AG04450 (cell line): Measurements from ENCODE around the gene DTX4. TPM values are rescaled to one million over a fixed set of nuclear protein-coding genes. Genes with fewer than 3 reads are reported as not detected.

Experiments
- CTCF ChIA-PET: fragments of 300-600, 350-600 bp; formaldehyde crosslinking; extraction: SDS; loops from one replicate; lab custom pipeline; 2022; ENCODE audit warnings: antibody characterized with exemption, inconsistent platforms; lab: Charles Lee
- POLR2A ChIA-PET: fragments of 350-600 bp; formaldehyde crosslinking; extraction: SDS; loops from one replicate; lab custom pipeline; 2021; ENCODE audit warnings: antibody characterized with exemption, inconsistent platforms; lab: Yijun Ruan, JAX
- DNase-seq: peaks from one replicate; pipeline ENCODE4 v3.0.0-alpha.2; 2011; ENCODE audit warnings: low read depth, low spot score
- H3K27ac ChIP-seq: one replicate; pipeline ENCODE4 v1.5.1; 2012; ENCODE audit warnings: low read depth, low read length, control low read depth
- H3K27me3 ChIP-seq: one replicate; pipeline ENCODE4 v1.6.0; 2012; ENCODE audit warnings: low read length; ENCODE audit not compliant: control insufficient read depth, insufficient read depth
- H3K4me3 ChIP-seq: 2 replicates; pipeline ENCODE4 v1.5.1; 2011; ENCODE audit warnings: mild to moderate bottlenecking, low read depth, low read length, control low read depth
- H3K9me3 ChIP-seq: 2 replicates; pipeline ENCODE4 v1.5.1; 2012; ENCODE audit warnings: low read length; ENCODE audit not compliant: control insufficient read depth, insufficient read depth
- CTCF ChIP-seq: IDR thresholded peaks from 2 replicates; pipeline ENCODE4 v1.5.1; 2011; ENCODE audit warnings: low read depth, low read length, control low read depth, inconsistent platforms
- polyA plus RNA-seq: library from polyadenylated mRNA; depleted of rRNA; stranded (reverse); fragments of >200 nt; gene quantifications from 2 replicates; pipeline ENCODE4 v1.2.3, GENCODE V29; 2011

The DTX4 gene
- polyA plus RNA-seq, 1 experiment = 1.4 TPM

- H3K9me3 ChIP-seq = no peaks in the 10 kb centered on the region
- no peak for TF ChIP-seq CTCF
- ChIA-PET CTCF (interaction anchor here (0.7 to 10.5 kb wide), 10 partner anchors 8 to 102 kb away, joined by 3 to 123 read pairs (median 7); partner anchors contain the start of gene DTX4), POLR2A (interaction anchor here (0.6 to 1.5 kb wide), 3 partner anchors 11 to 26 kb away, joined by 3 to 5 read pairs (median 3); partner anchors contain the start of gene DTX4)
- H3K4me3 ChIP-seq = no peak overlapping the region
- no peaks in the 10 kb centered on the region for H3K27me3 ChIP-seq
- no peak for DNase-seq
- H3K27ac ChIP-seq = no peak overlapping the region
These were observed 26.1 kb downstream of the DTX4 start for GRCh38 chr11:59197991-59198390.

- H3K4me3 ChIP-seq = no peak overlapping the region
These were observed 26.8 kb downstream of the DTX4 start for GRCh38 chr11:59198726-59199125.

DNA sequence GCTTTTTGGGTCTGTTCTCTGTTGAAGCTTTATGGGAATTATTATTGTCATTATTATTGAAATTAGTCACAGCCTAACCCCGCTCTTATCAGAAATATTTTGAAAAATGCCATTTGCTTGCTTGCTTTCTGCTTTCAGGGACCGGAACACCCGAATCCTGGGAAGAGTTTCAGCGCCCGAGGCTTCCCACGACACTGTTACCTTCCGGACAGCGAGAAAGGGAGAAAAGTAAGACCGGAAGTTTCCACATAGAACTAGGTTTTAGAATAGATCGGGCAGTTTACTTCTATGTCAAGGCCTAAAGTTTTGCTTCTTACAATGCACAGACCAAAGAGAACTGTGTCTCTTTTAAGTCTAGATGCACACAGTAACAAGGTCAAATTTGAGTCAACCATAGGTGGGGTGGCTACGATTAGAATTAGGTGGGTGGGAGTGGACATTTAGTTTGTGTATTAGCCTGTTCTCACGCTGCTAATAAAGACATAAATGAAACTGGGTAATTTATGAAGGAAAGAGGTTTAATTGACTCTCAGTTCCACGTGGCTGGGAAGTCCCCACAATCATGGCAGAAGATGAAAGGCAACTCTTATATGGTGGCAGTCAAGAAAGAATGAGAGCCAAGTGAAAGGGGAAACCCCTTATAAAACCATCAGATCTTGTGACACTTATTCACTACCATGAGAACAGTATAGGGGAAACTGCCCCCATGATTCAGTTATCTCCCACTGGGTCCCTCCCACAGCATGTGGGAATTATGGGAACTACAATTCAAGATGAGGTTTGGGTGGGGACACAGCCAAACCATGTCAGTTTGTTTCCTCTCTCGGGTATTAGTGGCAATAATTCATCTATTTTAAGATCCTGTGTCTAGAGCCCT is 27.9 kb downstream of the DTX4 start:
- ChIA-PET CTCF (interaction anchor here (2.1 to 10.5 kb wide), 4 partner anchors 7 to 29 kb away, joined by 9 to 123 read pairs (median 20); partner anchors contain the start of gene DTX4), POLR2A (no interaction called here)
- H3K27me3 ChIP-seq = no peaks in the 10 kb centered on the region
- no peak overlapping the region for H3K4me3 ChIP-seq
- no peak overlapping the region for H3K27ac ChIP-seq
- DNase-seq = no peak
- H3K9me3 ChIP-seq = no peaks in the 10 kb centered on the region
- TF ChIP-seq CTCF = no peak

More at GRCh38 chr11:59198726-59199125, 26.8 kb downstream of the DTX4 start:
- no peak for DNase-seq
- TF ChIP-seq CTCF = no peak
- POLR2A ChIA-PET = interaction anchor here (1.1 to 1.5 kb wide), 2 partner anchors 12 to 27 kb away, joined by 3 to 5 read pairs; partner anchors contain the start of gene DTX4
- Histone ChIP-seq H3K27ac (no peak overlapping the region), H3K9me3 (no peaks in the 10 kb centered on the region), H3K27me3 (no peaks in the 10 kb centered on the region)
- CTCF ChIA-PET = interaction anchor here (0.7 to 10.5 kb wide), 9 partner anchors 8 to 103 kb away, joined by 3 to 123 read pairs (median 9); partner anchors contain the start of gene DTX4

- CTCF ChIA-PET = interaction anchor here (2.2 to 10.5 kb wide), 2 partner anchors 14 to 30 kb away, joined by 10 to 123 read pairs; partner anchors contain the start of gene DTX4
- no peaks in the 10 kb centered on the region for H3K9me3 ChIP-seq
These were observed 28.5 kb downstream of the DTX4 start for GRCh38 chr11:59200423-59200746.

More at GRCh38 chr11:59200423-59200746, 28.5 kb downstream of the DTX4 start:
- H3K4me3 ChIP-seq = no peak overlapping the region
- H3K27me3 ChIP-seq = no peaks in the 10 kb centered on the region
- DNase-seq = no peak
- no peak for TF ChIP-seq CTCF
- no peak overlapping the region for H3K27ac ChIP-seq
- POLR2A ChIA-PET = no interaction called here
